KMS-11 (cell line): ENCODE measurements around the gene CUEDC2.
A peak's percentile ranks its signal among the peaks of the same experiment; 100 is the strongest.
"Not testable (repeated sequence)": the region's sequence is repeated elsewhere in the genome, so short reads cannot be mapped to it uniquely, and the experiment has no call there.

Experiments used
- H2AFZ ChIP-seq: fragments of 200-600 bp; sonication (generic); 2 replicates; pipeline ENCODE4 v1.6.1; 2016; ENCODE audit warnings: antibody characterized with exemption, mixed run types, low read depth
- H3K27ac ChIP-seq: fragments of 200-600 bp; sonication (generic); 2 replicates; pipeline ENCODE4 v1.6.1; 2016; ENCODE audit warnings: mild to moderate bottlenecking, mixed run types
- H3K27me3 ChIP-seq: fragments of 200-600 bp; sonication (generic); 2 replicates; pipeline ENCODE4 v1.6.1; 2017; ENCODE audit warnings: mild to moderate bottlenecking, low read depth, mixed run types, moderate library complexity; ENCODE audit not compliant: insufficient read depth
- H3K36me3 ChIP-seq: fragments of 200-600 bp; sonication (generic); 2 replicates; pipeline ENCODE4 v1.6.1; 2017; ENCODE audit warnings: mild to moderate bottlenecking, mixed run types; ENCODE audit not compliant: insufficient read depth
- H3K4me1 ChIP-seq: fragments of 200-600 bp; sonication (generic); 2 replicates; pipeline ENCODE4 v1.6.1; 2016; ENCODE audit warnings: mild to moderate bottlenecking, low read depth, mixed run types; ENCODE audit not compliant: poor library complexity, severe bottlenecking
- H3K4me2 ChIP-seq: fragments of 200-600 bp; sonication (generic); 2 replicates; pipeline ENCODE4 v1.7.0; 2016; ENCODE audit warnings: mild to moderate bottlenecking, mixed run types
- H3K4me3 ChIP-seq: fragments of 200-600 bp; sonication (generic); IDR thresholded peaks from 2 replicates; pipeline ENCODE4 v1.6.1; 2017; ENCODE audit warnings: low read depth, low read length, mixed read lengths; ENCODE audit not compliant: insufficient read depth
- H3K79me2 ChIP-seq: fragments of 200-600 bp; sonication (generic); 2 replicates; pipeline ENCODE4 v1.6.1; 2016; ENCODE audit warnings: low read depth, mixed run types; ENCODE audit not compliant: insufficient read depth
- H3K9ac ChIP-seq: fragments of 200-600 bp; sonication (generic); 2 replicates; pipeline ENCODE4 v1.6.1; 2016; ENCODE audit warnings: mild to moderate bottlenecking, mixed run types
- H4K20me1 ChIP-seq: fragments of 200-600 bp; sonication (generic); 2 replicates; pipeline ENCODE4 v1.6.1; 2016; ENCODE audit warnings: mild to moderate bottlenecking, mixed run types; ENCODE audit not compliant: insufficient read depth
- TF ChIP-seq, protein P1 (sequence below): fragments of 200-600 bp; sonication (generic); conservative IDR thresholded peaks from 2 replicates; pipeline ENCODE4 v1.6.1; 2017; ENCODE audit warnings: low read depth, mild to moderate bottlenecking, antibody characterized with exemption, low read length, moderate library complexity, mixed read lengths

The CUEDC2 gene

DNA sequence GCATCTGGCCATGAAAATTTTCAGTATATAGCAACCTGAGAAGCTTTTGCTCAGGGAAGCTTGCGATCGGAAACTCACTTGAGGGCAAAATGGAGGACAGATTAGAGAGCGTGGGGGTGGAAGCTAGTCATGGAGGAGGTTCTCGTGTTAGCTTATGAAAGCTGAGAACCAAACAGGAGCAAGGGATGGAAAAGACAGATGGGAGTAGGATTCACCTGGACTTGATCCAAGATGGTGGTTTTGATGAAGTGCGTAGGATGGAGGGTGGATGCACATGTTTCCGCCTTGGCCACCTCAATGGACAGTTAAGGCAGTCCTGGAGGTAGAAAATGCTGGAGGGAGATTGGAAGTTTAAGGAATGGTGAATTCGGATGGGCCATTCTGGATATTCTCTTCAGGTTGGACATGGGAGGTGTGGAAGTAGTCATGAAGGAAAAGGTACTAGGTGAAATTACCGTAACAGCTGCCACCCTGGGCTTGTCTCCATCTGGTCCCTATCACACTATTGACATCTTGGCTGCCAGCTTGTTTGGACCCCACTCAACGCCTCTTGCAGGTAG, 25.3 kb upstream of the CUEDC2 start:
- Histone ChIP-seq H3K79me2 (no peaks in the 10 kb centered on the region), H4K20me1 (no peaks in the 10 kb centered on the region), H2AFZ (no peak overlapping the region), H3K9ac (no peak overlapping the region), H3K4me3 (no peak overlapping the region), H3K27me3 (no peaks in the 10 kb centered on the region), H3K4me2 (no peak overlapping the region), H3K36me3 (no peaks in the 10 kb centered on the region), H3K4me1 (peaks cover 35% of the 10 kb centered on the region), H3K27ac (no peak overlapping the region)
- TF ChIP-seq, protein P1, sequence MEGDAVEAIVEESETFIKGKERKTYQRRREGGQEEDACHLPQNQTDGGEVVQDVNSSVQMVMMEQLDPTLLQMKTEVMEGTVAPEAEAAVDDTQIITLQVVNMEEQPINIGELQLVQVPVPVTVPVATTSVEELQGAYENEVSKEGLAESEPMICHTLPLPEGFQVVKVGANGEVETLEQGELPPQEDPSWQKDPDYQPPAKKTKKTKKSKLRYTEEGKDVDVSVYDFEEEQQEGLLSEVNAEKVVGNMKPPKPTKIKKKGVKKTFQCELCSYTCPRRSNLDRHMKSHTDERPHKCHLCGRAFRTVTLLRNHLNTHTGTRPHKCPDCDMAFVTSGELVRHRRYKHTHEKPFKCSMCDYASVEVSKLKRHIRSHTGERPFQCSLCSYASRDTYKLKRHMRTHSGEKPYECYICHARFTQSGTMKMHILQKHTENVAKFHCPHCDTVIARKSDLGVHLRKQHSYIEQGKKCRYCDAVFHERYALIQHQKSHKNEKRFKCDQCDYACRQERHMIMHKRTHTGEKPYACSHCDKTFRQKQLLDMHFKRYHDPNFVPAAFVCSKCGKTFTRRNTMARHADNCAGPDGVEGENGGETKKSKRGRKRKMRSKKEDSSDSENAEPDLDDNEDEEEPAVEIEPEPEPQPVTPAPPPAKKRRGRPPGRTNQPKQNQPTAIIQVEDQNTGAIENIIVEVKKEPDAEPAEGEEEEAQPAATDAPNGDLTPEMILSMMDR = no peak

DNA sequence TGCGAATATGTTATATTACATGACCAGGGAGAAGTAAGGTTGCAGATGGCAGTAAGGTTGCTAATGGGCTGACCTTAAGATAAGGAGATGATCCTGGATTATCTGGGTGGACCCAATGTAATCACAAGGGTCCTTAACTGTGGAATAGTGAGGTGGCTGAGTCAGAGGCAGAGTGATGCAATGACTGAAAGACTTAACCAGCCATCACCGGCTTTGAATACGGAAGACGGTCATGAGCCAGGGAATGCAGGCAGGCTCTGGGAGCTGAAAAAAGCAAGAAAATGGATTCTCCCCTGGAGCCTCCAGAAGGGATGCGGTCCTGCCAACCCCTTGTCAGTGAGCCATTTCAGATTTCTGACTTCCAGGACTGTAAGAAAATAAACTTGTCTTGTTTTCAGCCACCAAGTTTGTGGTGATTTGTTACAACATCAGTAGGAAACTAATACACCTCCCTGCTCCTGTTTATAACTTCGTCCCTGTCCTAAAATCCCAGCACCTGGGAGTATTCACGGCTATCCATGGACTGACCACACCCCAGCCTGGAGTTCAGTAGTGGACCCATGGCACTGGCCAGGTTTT, 23.6 kb upstream of the CUEDC2 start:
- Histone ChIP-seq H3K27ac (no peak overlapping the region), H3K9ac (no peak overlapping the region)

DNA sequence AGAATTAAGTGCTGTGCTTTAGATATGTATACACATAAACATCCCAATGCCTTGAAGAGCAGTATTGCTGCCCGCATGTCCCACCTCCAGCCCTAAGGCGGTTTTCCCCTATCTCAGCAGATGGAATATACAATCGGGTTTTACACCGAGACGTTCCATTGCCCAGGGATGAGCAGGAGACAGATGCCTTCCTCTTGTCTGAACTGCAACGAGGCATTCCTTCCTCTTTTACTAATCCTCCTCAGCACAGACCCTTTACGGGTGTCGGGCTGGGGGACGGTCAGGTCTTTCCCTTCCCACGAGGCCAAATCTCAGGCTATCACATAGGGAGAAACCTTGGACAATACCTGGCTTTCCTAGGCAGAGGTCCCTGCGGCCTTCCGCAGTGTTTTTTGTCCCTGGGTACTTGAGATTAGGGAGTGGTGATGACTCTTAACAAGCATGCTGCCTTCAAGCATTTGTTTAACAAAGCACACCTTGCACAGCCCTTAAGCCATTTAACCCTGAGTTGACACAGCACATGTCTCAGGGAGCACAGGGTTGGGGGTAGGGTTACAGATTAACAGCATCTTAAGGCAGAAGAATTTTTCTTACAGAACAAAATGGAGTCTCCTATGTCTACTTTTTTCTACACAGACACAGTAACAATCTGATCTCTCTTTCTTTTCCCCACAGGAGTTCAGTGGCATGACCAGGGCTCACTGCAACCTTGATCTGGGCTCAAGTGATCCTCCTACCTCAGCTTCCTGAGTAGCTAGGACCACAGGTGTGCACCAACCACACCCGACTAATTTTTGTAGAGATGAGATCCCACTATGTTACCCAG, 22.5 kb upstream of the CUEDC2 start:
- H2AFZ ChIP-seq, H3K27ac ChIP-seq, H3K9ac ChIP-seq, H4K20me1 ChIP-seq, H3K4me2 ChIP-seq, H3K27me3 ChIP-seq, H3K36me3 ChIP-seq, H3K4me3 ChIP-seq: not testable (repeated sequence)
- peaks cover 14% of the 10 kb centered on the region for H3K79me2 ChIP-seq
- peaks cover 32% of the 10 kb centered on the region for H3K4me1 ChIP-seq

More for the DNA sequence above, 23.6 kb upstream of the CUEDC2 start:
- TF ChIP-seq, protein P1 = no peak
- H3K4me3 ChIP-seq = no peak overlapping the region
- no peak overlapping the region for H2AFZ ChIP-seq
- no peaks in the 10 kb centered on the region for H4K20me1 ChIP-seq
- no peaks in the 10 kb centered on the region for H3K36me3 ChIP-seq
- peaks cover 12% of the 10 kb centered on the region for H3K79me2 ChIP-seq
- peaks cover 39% of the 10 kb centered on the region for H3K4me1 ChIP-seq
- no peaks in the 10 kb centered on the region for H3K27me3 ChIP-seq
- H3K4me2 ChIP-seq = no peak overlapping the region

DNA sequence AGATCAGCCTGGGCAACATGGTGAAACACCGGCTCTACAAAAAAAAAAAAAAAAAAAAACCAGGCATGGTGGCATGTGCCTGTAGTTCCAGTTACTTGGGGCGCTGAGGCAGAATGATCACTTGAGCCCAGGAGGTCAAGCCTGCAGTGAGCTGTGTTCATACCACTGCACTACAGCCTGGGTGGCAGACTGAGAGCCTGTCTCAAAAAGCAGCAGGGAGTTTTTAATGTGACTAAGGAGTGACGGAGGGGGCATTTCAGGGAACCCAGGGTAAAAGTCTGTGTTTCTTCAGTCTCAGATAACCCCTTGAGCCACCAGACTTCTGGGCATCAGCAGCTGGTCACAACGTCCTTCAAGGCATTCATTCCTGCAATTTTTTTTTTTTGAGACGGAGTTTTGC, 21.1 kb upstream of the CUEDC2 start:
- H3K79me2 ChIP-seq = peaks cover 14% of the 10 kb centered on the region
- peak overlapping the region; percentile 65 for H3K4me2 ChIP-seq
- H3K4me3 ChIP-seq = no peak overlapping the region
- no peak overlapping the region for H2AFZ ChIP-seq
- no peaks in the 10 kb centered on the region for H3K36me3 ChIP-seq
- no peaks in the 10 kb centered on the region for H3K27me3 ChIP-seq
- H4K20me1 ChIP-seq = no peaks in the 10 kb centered on the region
- H3K9ac ChIP-seq = no peak overlapping the region; the same call in 1 of the 2 replicates
- H3K27ac ChIP-seq = peak overlapping the region; percentile 62
- TF ChIP-seq, protein P1 = no peak
- H3K4me1 ChIP-seq = peaks cover 36% of the 10 kb centered on the region
